ENCODE results near the gene COQ9.

DNA sequence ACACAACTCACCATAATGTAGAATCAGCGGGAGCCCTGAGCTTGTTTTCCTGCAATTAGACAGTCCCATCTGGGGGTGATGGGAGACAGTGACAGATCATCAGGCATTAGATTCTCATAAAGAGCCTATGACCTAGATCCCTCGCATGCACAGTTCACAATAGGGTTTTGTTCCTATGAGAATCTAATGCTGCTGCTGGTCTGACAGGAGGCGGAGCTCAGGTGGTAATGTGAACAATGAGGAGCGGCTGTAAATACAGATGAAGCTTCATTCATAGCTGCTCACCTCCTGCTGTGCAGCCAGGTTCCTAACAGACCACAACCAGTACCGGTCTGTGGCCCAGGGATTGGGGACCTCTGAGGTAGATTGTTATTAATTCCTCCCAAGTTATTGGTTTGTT, 42.0 kb downstream of the COQ9 start:
- TF ChIP-seq, protein P1, sequence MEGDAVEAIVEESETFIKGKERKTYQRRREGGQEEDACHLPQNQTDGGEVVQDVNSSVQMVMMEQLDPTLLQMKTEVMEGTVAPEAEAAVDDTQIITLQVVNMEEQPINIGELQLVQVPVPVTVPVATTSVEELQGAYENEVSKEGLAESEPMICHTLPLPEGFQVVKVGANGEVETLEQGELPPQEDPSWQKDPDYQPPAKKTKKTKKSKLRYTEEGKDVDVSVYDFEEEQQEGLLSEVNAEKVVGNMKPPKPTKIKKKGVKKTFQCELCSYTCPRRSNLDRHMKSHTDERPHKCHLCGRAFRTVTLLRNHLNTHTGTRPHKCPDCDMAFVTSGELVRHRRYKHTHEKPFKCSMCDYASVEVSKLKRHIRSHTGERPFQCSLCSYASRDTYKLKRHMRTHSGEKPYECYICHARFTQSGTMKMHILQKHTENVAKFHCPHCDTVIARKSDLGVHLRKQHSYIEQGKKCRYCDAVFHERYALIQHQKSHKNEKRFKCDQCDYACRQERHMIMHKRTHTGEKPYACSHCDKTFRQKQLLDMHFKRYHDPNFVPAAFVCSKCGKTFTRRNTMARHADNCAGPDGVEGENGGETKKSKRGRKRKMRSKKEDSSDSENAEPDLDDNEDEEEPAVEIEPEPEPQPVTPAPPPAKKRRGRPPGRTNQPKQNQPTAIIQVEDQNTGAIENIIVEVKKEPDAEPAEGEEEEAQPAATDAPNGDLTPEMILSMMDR (IDR thresholded peaks at IDR 0.05) = no peak
- TF ChIP-seq EP300 (IDR thresholded peaks at IDR 0.05) (no peak), POLR2A (IDR thresholded peaks at IDR 0.05) (no peak), POLR2AphosphoS5 (IDR thresholded peaks at IDR 0.05) (no peak)
